Osteocyte (in vitro differentiated cells): ENCODE measurements around the gene CD99. TPM values are rescaled to one million over a fixed set of nuclear protein-coding genes. Genes with fewer than 3 reads are reported as not detected.

ENCODE experiments used
- DNase-seq: peaks from one replicate; pipeline ENCODE4 v3.0.0; 2021; ENCODE audit warnings: mixed read lengths; ENCODE audit not compliant: unreplicated experiment; ENCODE audit errors: extremely low spot score
- H3K27ac Mint-ChIP-seq: one replicate; pipeline ENCODE4 v1.8.0; 2021; ENCODE audit warnings: mild to moderate bottlenecking, mixed read lengths; ENCODE audit not compliant: unreplicated experiment
- H3K27me3 Mint-ChIP-seq: one replicate; pipeline ENCODE4 v1.8.0; 2021; ENCODE audit warnings: mixed read lengths; ENCODE audit not compliant: unreplicated experiment
- H3K36me3 Mint-ChIP-seq: one replicate; pipeline ENCODE4 v1.8.0; 2021; ENCODE audit warnings: mixed read lengths; ENCODE audit not compliant: unreplicated experiment
- H3K4me1 Mint-ChIP-seq: one replicate; pipeline ENCODE4 v1.8.0; 2021; ENCODE audit warnings: mixed read lengths; ENCODE audit not compliant: unreplicated experiment
- H3K4me3 Mint-ChIP-seq: one replicate; pipeline ENCODE4 v1.8.0; 2021; ENCODE audit warnings: mild to moderate bottlenecking, moderate library complexity, mixed read lengths; ENCODE audit not compliant: unreplicated experiment
- H3K9me3 Mint-ChIP-seq: one replicate; pipeline ENCODE4 v1.8.0; 2021; ENCODE audit warnings: mixed read lengths; ENCODE audit not compliant: unreplicated experiment
- total RNA-seq: library from RNA; stranded (reverse); gene quantifications from 2 replicates; pipeline ENCODE4 v1.2.1, GENCODE V29; 2021
- TF ChIP-seq, protein P1 (sequence below): fragments of 200-600 bp; sonication (generic); IDR thresholded peaks from 2 replicates; pipeline ENCODE4 v1.5.0; 2021; ENCODE audit warnings: antibody characterized with exemption, mild to moderate bottlenecking, moderate library complexity

CD99 gene
- total RNA-seq, 1 donor from 2014 or later = 621 TPM

DNA sequence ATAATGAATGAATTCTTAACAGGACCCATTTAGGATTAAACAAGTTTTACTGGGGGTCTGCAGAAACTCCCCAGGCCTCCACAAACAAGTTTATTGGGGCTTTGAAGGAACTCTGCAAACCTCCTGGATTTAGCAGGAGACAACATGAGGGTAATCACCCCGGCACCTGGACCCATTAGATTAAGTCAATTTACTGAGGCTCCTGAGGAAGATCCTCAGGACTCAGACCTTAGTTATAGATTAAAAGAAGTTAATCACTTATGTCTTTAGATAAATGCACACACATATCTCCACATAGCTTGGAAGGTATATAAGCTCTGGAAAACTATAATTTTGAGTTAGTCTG lies 90.1 kb downstream of the CD99 start:
- H3K4me1 Mint-ChIP-seq = no peaks in the 10 kb centered on the region
- no peak for DNase-seq
- TF ChIP-seq, protein P1, sequence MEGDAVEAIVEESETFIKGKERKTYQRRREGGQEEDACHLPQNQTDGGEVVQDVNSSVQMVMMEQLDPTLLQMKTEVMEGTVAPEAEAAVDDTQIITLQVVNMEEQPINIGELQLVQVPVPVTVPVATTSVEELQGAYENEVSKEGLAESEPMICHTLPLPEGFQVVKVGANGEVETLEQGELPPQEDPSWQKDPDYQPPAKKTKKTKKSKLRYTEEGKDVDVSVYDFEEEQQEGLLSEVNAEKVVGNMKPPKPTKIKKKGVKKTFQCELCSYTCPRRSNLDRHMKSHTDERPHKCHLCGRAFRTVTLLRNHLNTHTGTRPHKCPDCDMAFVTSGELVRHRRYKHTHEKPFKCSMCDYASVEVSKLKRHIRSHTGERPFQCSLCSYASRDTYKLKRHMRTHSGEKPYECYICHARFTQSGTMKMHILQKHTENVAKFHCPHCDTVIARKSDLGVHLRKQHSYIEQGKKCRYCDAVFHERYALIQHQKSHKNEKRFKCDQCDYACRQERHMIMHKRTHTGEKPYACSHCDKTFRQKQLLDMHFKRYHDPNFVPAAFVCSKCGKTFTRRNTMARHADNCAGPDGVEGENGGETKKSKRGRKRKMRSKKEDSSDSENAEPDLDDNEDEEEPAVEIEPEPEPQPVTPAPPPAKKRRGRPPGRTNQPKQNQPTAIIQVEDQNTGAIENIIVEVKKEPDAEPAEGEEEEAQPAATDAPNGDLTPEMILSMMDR = no peak
- H3K36me3 Mint-ChIP-seq = no peaks in the 10 kb centered on the region
- H3K27ac Mint-ChIP-seq = no peak overlapping the region
- H3K4me3 Mint-ChIP-seq = no peak overlapping the region
- no peaks in the 10 kb centered on the region for H3K9me3 Mint-ChIP-seq
- peaks cover 33% of the 10 kb centered on the region for H3K27me3 Mint-ChIP-seq

DNA sequence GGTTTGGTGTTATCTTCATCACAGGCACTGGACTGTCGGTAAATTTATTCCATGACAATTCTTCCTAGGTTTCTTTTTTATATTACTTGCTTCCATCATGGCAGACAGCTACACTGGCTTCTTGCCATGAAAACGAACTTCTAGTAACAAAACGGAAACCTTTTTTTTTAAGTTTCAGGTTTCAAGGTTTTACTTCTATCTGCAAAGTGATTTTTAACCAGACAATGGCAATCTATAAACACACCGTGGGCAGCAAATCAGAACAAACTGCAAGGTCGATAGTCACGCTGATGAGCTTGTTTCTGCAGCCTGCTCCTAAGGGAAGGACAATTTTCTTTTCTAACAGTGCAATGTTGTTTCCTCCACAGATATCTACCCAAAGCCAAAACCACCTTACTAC lies 90.6 kb downstream of the CD99 start:
- Mint-ChIP-seq H3K4me3 (no peak overlapping the region), H3K27me3 (peaks cover 32% of the 10 kb centered on the region), H3K36me3 (no peaks in the 10 kb centered on the region), H3K4me1 (no peaks in the 10 kb centered on the region), H3K27ac (no peak overlapping the region), H3K9me3 (no peaks in the 10 kb centered on the region)
- TF ChIP-seq, protein P1 = no peak
- DNase-seq = no peak

DNA sequence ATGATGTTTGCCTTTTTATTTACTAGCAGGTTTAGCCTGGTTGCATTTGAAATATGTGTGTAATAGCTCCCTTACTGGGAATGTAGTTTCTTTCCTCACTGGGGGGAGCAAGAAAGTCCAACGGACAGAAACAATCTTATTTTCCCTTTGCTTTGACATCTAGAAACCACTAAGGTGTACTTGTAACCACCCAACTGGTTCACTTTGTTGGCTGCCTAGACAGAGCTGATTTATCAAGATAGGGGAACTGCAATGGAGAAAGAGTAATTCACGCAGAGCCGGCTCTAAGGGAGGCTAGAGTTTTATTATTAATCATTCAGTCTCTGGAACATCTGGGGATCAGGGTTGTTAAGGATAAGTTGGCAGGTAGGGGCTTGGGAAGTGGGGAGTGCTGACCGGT lies 91.1 kb downstream of the CD99 start:
- Mint-ChIP-seq H3K36me3 (no peaks in the 10 kb centered on the region), H3K27me3 (peaks cover 28% of the 10 kb centered on the region), H3K27ac (no peak overlapping the region), H3K4me3 (no peak overlapping the region), H3K4me1 (no peaks in the 10 kb centered on the region), H3K9me3 (no peaks in the 10 kb centered on the region)
- TF ChIP-seq, protein P1 = no peak
- no peak for DNase-seq

DNA sequence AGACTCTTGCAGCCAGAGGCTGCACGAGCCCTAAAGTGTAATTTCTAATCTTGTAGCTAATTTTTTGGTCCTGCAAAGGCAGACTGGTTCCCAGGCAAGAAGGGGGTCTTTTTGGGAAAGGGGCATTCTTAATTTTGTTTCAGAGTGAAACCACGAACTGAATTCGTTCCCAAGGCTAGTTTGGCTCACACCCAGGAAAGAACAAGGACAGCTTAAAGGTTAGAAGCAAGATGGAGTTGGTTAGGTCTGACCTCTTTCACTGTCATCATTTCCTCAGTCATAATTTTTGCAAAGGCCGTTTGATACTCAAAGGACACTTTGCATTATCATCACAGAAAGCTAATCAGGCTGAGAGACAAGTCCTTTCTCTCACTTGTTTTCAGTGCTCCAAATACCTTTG lies 91.7 kb downstream of the CD99 start:
- H3K9me3 Mint-ChIP-seq = no peaks in the 10 kb centered on the region
- H3K4me3 Mint-ChIP-seq = no peak overlapping the region
- DNase-seq = no peak
- no peak overlapping the region for H3K27ac Mint-ChIP-seq
- H3K27me3 Mint-ChIP-seq = peaks cover 27% of the 10 kb centered on the region
- H3K36me3 Mint-ChIP-seq = no peaks in the 10 kb centered on the region
- TF ChIP-seq, protein P1 = no peak
- no peaks in the 10 kb centered on the region for H3K4me1 Mint-ChIP-seq

DNA sequence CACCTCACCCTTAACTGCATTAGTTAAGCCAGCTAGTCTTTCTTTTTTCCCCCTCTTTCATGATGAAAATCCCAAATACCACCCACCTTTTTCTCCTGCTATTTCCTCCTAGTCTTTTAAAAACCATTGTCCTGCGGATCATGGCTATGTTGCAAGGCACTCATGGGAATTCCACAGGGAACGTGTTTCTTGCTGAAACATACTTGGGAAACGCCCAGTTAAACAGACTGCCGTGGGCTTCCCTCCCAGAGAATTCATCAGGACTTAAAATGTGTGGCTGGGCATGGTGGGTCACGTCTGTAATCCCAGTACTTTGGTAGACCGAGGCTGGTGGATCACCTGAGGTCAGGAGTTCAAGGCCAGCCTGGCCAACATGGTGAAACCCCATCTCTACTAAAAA lies 92.9 kb downstream of the CD99 start:
- DNase-seq = no peak
- H3K27me3 Mint-ChIP-seq = peaks cover 30% of the 10 kb centered on the region
- H3K9me3 Mint-ChIP-seq = no peaks in the 10 kb centered on the region
- no peaks in the 10 kb centered on the region for H3K36me3 Mint-ChIP-seq
- no peak overlapping the region for H3K27ac Mint-ChIP-seq
- no peaks in the 10 kb centered on the region for H3K4me1 Mint-ChIP-seq
- TF ChIP-seq, protein P1 = no peak
- no peak overlapping the region for H3K4me3 Mint-ChIP-seq
